Peyer's patch (tissue), 4 donors: ENCODE data around the gene EPM2AIP1.
"Not testable (repeated sequence)": the region's sequence is repeated elsewhere in the genome, so short reads cannot be mapped to it uniquely, and the experiment has no call there.

Source experiments
- CTCF ChIP-seq, 6 experiments: fragments of 450-650 bp in 4 of 6; fragments of 200-600 bp in 2 of 6; sonication (generic) in 1 of 6; IDR thresholded peaks; one replicate each; pipeline ENCODE4 v1.5.1; 2017 to 2019; ENCODE audit warnings: antibody characterized with exemption in 6 of 6, mild to moderate bottlenecking in 3 of 6, moderate library complexity in 1 of 6
- POLR2A ChIP-seq, 2 donors: fragments of 450-650 bp; IDR thresholded peaks; one replicate each; pipeline ENCODE4 v1.5.1; 2017; ENCODE audit warnings: antibody characterized with exemption in 2 of 2, mild to moderate bottlenecking in 2 of 2, moderate library complexity in 2 of 2

- not testable (repeated sequence) for TF ChIP-seq POLR2A, CTCF (IDR thresholded peaks at IDR 0.05)
These were observed 45.1 kb downstream of the EPM2AIP1 start for GRCh38 chr3:36947814-36948213.
